ENCODE results near the gene GC.
"Not testable (repeated sequence)": the region's sequence is repeated elsewhere in the genome, so short reads cannot be mapped to it uniquely, and the experiment has no call there.

GC gene, protein sequence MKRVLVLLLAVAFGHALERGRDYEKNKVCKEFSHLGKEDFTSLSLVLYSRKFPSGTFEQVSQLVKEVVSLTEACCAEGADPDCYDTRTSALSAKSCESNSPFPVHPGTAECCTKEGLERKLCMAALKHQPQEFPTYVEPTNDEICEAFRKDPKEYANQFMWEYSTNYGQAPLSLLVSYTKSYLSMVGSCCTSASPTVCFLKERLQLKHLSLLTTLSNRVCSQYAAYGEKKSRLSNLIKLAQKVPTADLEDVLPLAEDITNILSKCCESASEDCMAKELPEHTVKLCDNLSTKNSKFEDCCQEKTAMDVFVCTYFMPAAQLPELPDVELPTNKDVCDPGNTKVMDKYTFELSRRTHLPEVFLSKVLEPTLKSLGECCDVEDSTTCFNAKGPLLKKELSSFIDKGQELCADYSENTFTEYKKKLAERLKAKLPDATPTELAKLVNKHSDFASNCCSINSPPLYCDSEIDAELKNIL

DNA sequence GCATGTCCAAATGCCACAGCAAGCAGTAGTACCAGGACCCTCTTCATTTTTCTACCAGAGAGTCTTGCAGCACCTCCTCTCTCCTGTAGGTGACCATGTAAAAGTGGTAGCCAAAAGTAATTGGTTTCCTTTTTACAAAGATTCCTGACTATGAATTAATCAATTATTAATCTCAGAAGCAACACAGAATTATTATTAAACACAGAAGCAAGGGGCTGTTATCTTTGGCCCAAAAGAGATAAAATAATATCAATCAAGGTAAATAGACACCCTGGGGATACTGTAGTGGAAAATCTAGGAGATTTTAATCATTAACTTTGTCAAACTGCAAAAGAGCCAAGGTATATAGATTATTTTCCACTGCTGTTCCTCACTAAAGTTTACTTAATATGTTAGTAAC lies at the start of gene GC:
Gene GC, minus strand, starts transcription at position 108 of the 400 bp plus-strand sequence. Its CDS starts 61 bp downstream, at position 47.
- no peak for DNase-seq

DNA sequence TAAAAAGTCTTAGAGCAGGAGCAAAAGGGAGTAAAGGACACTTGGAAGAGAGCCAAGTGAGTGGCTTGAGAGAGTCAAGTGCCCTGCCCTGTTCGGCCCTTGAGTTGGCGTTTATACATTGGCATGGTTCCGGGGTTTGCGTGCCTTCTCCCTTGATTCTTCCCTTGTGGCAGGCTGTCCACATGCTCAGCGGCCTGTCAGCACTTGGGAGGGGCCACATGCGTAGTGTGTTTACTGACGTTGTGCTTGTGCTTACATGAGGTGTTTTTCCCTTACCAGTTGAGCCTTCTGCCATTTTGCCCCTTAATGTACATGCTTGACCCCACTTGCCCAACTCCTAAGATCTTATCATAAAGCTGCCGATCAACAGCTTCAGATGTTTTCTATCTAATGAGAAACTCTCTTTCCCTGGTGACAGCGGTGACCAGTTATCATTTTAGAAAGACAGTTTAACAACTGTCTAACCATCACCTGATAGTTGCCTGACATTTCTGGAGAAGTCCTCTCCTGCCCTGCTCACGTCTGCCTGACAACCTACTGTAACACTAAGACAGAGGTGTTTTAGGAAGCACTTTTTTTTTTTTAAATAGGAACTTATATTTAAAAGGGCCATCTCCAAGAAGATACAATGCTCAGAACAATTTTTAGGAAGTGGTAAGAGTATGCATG lies 49.5 kb upstream of the GC start:
- no peak for DNase-seq

DNA sequence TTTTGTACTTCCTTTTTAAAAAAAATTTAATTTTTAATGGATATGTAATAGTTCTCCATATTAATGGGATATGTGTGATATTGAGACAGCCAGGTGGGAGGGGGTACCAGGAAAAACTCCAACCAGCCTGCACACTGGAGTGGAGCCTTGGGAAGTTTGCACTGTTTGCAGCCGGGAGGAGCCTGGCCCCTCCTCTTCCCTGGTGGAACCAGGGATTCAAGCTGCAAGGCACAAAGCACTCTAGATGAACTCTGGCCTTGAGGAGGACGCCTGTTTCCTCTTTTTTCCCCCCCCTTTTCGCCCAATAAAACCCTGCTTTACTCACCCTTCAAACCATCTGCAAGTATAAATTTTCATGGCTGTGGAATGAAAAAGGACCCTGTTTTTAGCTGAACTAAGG lies 48.2 kb upstream of the GC start:
- DNase-seq: no peak

DNA sequence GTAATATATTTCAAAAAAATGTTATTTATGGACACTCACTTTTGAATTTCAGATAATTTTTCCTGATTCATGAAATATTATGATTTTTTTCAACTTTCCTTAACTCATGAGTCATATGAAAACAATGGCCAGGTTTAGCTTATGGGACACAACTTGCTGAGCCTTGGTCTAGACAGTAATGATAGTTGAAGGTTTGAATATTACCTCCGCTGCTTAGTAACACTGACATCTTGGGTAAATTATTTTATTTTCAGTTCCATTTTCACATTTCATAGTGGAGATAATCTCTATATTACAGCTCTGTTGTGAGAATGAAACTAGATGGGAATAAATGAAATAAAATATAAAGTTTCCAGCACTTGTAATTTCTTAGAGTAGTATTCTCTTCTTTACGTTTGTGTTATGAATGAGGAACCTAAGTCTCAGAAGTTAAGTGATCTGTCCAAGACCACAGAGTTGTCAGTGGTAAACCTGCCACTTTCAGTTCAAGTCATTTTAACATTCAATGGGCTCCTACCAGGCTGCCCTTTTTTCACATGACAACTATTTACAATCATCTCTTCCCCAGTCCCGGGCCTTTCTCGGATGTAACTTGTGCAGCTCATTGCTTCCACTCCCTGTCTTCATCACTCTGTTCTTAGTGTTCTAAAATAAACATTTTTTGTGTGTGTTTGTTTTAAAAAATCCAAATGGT lies 46.8 kb upstream of the GC start:
- no peak for DNase-seq

DNA sequence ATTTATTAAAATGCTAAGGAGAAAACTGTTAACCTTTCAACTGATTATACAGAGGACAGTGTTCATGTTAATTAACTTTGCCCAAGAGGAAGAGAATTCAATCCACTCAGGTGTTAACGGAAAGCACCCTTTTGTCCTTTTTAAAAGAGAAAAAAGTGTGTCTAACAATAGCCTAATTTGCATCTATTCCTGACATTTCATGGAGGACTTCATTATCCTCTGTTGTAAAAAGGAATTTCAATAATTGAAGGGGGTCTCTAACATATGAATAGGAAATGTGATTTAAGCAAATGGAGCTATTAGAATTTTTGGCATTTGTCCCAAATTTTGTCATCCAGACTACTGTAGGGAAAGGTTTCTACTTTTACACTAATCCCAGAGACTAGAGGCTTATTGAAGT lies 44.6 kb upstream of the GC start:
- no peak for DNase-seq

GRCh38 chr4:71827826-71828225 lies 43.9 kb upstream of the GC start:
- no peak for DNase-seq

- no peak for DNase-seq
Measured at GRCh38 chr4:71816676-71817303, 32.9 kb upstream of the GC start.

DNA sequence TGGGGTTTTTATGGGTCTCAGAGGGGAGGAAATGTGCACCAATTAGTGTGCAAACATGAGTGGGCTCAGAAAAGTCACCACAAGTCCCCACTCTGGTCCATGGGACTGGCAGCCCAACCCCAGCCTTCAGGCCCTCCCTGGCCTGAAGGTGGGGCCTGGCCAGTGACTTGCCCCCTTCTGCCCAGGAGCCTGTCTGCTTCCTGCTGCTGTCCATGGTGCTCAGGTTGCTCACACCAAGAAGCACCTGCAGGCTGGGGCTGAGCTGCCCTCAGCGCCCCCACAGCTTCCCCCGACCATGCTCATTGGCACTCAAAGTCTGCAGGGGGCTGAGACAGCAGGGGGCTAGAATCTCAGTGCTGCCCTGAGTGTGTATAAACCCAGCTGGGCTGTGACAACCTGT lies 30.6 kb upstream of the GC start:
- no peak for DNase-seq

GRCh38 chr4:71809805-71810204 lies 25.9 kb upstream of the GC start:
- DNase-seq: not testable (repeated sequence)

DNA sequence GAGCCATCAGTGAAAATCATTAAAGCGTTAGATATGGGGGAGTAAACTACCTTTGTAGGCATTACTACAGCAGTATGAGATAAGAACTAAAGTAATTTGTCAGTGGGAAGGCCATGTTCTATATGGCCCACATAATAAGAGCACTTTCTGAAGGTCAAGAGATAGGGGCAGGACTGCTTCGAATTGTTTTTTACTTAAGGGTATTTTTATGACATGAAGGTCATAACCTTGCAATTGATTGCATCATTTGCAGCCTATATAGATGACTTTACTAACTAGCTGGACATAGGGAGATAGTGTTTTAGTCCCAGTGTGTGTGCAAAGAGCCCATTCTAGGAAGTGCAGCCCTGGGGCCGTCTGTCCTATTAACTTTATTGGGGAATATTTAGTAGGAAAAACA lies 23.6 kb upstream of the GC start:
- DNase-seq: no peak

DNA sequence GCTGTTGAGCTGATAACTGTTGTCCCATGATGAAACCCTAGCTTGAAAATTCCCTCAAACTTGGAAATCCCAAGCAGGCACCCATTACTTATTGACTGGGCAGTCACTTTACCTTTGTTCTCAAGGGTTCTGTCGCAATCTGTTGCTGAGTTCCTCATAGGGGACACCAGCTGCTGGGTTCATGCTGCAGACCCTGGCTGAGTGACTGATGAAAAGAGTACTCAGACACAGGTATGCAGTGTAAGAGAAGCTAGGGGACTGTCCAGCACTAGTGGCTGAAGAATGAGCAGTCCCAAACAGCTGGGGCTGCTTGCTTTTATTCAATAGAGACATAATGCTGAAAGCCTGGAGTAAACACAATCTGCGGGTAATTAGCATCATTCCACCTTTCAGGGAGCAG lies 21.4 kb upstream of the GC start:
- DNase-seq: not testable (repeated sequence)

- not testable (repeated sequence) for DNase-seq
Measured at GRCh38 chr4:71804017-71804697, 20.3 kb upstream of the GC start.

- DNase-seq: no peak
Measured at GRCh38 chr4:71785959-71786358, 2.1 kb upstream of the GC start.

DNA sequence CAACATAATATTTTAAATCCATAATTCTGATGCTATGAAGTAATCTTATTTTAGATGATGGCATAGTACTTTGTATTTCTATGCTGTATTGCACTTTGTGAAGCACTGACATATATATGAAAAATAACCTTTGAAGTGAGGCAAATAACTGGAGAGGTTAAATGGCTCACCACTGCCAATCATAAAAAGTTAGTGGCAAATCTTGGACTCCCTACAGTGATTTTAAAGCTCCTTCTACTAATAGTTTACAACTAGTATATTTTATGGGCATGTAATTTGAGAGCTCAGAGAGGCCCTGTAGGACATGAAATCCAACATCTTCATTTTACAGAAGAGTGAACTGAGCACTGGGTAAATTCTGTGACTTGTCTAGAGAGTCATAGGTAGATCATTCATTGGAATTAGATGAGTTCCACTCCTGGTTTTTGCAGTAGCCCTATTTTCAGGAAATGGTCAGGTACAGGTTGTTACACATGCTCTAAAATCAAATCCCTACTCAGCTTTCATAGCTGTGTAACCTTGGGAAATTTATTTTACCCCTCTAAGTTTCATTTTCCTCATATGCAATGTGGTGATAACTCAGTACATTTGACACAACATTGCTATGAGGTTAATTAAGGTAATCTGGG lies 804 bp upstream of the GC start:
- DNase-seq: no peak

- no peak for DNase-seq
Measured at GRCh38 chr4:71777891-71778290, 6.0 kb downstream of the GC start.

GRCh38 chr4:71775449-71775848 lies 8.4 kb downstream of the GC start:
- no peak for DNase-seq

DNA sequence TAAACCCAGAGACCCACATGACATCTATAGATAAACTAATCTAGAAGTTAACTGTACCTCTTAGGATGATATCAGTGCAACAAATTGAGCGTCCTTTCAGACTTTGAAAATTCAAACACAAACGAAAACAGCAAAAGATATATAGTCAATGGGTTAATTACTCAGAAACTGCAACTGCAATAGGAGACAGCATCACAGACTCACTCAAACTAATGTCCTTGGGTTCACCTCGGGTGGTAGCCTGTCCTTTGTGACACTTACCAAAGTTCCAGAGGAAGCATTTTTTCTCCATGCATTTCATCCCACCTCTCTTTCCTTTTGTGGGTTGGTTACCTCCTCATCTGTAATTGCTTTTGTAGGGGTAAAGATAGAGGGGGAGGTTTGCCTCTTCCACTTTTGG lies 9.7 kb downstream of the GC start:
- DNase-seq: no peak

DNA sequence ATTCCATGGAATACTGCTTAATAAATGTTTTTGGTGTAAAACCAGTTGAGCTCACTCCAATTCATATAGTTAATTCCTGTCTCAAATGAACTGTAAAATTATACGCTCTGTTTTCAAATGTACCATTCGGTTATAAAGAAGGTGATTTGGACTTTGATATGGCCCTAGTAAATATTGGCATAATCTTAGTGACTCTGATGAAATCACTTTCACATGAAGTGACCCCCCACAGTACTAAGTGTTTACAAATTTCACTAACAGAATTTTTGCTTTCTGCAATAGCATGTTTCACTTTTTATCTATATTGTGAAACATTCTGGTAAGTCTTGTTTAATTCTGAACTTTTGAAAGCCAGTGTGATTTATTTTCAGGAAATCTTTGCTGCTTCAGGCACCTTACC lies 10.9 kb downstream of the GC start:
- no peak for DNase-seq

GRCh38 chr4:71772592-71772991 lies 11.3 kb downstream of the GC start:
- no peak for DNase-seq

DNA sequence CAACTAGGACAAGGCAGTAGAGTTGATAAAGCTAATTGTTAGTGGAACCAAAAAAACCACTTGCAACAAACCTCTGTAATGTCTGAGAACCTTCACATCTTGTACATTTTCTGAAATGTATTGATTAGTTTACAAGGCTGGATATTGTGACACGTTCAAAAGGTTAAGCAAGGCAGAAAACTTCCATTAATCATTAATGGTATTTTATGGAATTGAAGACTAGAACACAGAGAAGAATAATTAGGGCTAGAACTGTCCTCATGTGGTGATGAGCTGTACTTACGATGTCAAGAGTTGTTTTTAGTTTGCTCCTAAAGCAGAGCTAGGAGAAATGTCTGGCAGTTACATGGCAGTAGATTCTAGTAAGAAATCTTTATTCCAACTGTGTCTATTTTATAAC lies 12.3 kb downstream of the GC start:
- no peak for DNase-seq

DNA sequence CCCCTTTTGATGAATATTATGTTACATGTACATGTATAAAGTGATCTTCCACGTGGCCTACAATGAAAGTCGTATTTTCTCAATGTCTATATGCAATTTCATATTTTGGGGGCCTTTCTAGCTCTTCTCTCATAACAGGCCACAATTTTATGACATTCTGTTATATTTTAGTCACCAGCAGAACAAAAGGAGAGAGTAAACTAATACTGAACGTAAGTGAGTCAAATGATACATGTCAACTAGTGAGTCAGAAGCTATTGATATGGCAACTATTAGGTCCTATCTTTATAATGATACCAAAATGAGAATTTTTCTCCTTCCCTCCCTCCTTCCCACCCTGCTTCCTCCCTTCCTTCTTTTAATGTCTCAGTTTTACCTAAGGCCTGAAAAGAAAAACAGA lies 14.4 kb downstream of the GC start:
- no peak for DNase-seq

- DNase-seq: no peak
Measured at GRCh38 chr4:71768123-71768522, 15.8 kb downstream of the GC start.
